Upper lobe of right lung (tissue), 1 donor: ENCODE measurements around the gene SERPINA4. TPM values are rescaled to one million over a fixed set of nuclear protein-coding genes. Genes with fewer than 3 reads are reported as not detected.

ENCODE experiments used
- ATAC-seq: fragments of 200-7000 bp; cut with Tn5 transposase; one replicate; pipeline ENCODE4 v1.9.1; 2020; ENCODE audit warnings: mild to moderate bottlenecking, moderate library complexity
- DNase-seq: peaks from one replicate; pipeline ENCODE4 v3.0.0-alpha.2; 2020
- H3K27ac ChIP-seq: fragments of 200-600 bp; one replicate; pipeline ENCODE4 v1.8.0; 2022
- H3K27me3 ChIP-seq: fragments of 200-600 bp; one replicate; pipeline ENCODE4 v1.8.0; 2022; ENCODE audit warnings: mild to moderate bottlenecking
- H3K36me3 ChIP-seq: fragments of 200-600 bp; one replicate; pipeline ENCODE4 v1.8.0; 2022
- H3K4me1 ChIP-seq: fragments of 200-600 bp; one replicate; pipeline ENCODE4 v1.8.0; 2022
- H3K4me3 ChIP-seq: fragments of 200-600 bp; one replicate; pipeline ENCODE4 v1.8.0; 2022; ENCODE audit warnings: mild to moderate bottlenecking
- H3K9me3 ChIP-seq: fragments of 200-600 bp; one replicate; pipeline ENCODE4 v1.8.0; 2022
- CTCF ChIP-seq: fragments of 200-600 bp; IDR thresholded peaks from one replicate; pipeline ENCODE4 v1.8.0; 2022; ENCODE audit warnings: antibody characterized with exemption
- intact Hi-C: fragments of 100-400 bp; cut with DNase I; formaldehyde crosslinking; loops from one replicate; pipeline ENCODE4 v1.11.0; 2022
- total RNA-seq: library from RNA; stranded (reverse); fragmentation: NEBNext Ultra II Directional; extraction: Animal tissue kit (Norgen Biotek cat#: 25700); gene quantifications from one replicate; pipeline ENCODE4 v1.2.1, GENCODE V29; 2021
- donor health status: DM: no; HTN: yes; CAD: no; lungs with severe emphysema.

The SERPINA4 gene
- total RNA-seq, 1 donor from 2014 or later: not detected

GRCh38 chr14:94570440-94570839 is 9.2 kb downstream of the SERPINA4 start:
- intact Hi-C loops: no loop called here
- Histone ChIP-seq H3K27me3 (no peaks in the 10 kb centered on the region), H3K4me3 (no peak overlapping the region), H3K9me3 (no peaks in the 10 kb centered on the region), H3K27ac (no peak overlapping the region), H3K36me3 (no peaks in the 10 kb centered on the region), H3K4me1 (no peaks in the 10 kb centered on the region)
- DNase-seq (no peak), ATAC-seq (no peak)
- TF ChIP-seq CTCF: no peak

GRCh38 chr14:94571395-94571794 is 10.2 kb downstream of the SERPINA4 start:
- H3K4me1 ChIP-seq: no peaks in the 10 kb centered on the region
- no peaks in the 10 kb centered on the region for H3K9me3 ChIP-seq
- H3K36me3 ChIP-seq: no peaks in the 10 kb centered on the region
- H3K27me3 ChIP-seq: no peaks in the 10 kb centered on the region
- no peak overlapping the region for H3K27ac ChIP-seq
- no peak overlapping the region for H3K4me3 ChIP-seq
- ATAC-seq: no peak
- TF ChIP-seq CTCF: no peak
- no peak for DNase-seq
- intact Hi-C loops: no loop called here

GRCh38 chr14:94571950-94572349 is 10.7 kb downstream of the SERPINA4 start:
- Histone ChIP-seq H3K27ac (no peak overlapping the region), H3K36me3 (no peaks in the 10 kb centered on the region), H3K4me3 (no peak overlapping the region), H3K9me3 (no peaks in the 10 kb centered on the region), H3K4me1 (no peaks in the 10 kb centered on the region), H3K27me3 (no peaks in the 10 kb centered on the region)
- DNase-seq (no peak), ATAC-seq (no peak)
- no peak for TF ChIP-seq CTCF
- intact Hi-C loops: no loop called here

GRCh38 chr14:94572637-94573303 is 11.5 kb downstream of the SERPINA4 start:
- DNase-seq: no peak
- intact Hi-C loops: no loop called here
- no peak for ATAC-seq

GRCh38 chr14:94573475-94574277 is 12.4 kb downstream of the SERPINA4 start:
- intact Hi-C loops: no loop called here
- ATAC-seq: no peak
- no peak overlapping the region for H3K4me3 ChIP-seq
- no peaks in the 10 kb centered on the region for H3K27me3 ChIP-seq
- no peaks in the 10 kb centered on the region for H3K36me3 ChIP-seq
- DNase-seq: no peak
- no peak for TF ChIP-seq CTCF
- no peak overlapping the region for H3K27ac ChIP-seq
- no peaks in the 10 kb centered on the region for H3K4me1 ChIP-seq
- no peaks in the 10 kb centered on the region for H3K9me3 ChIP-seq

More at GRCh38 chr14:94572637-94573303, 11.5 kb downstream of the SERPINA4 start:
- Histone ChIP-seq H3K9me3 (no peaks in the 10 kb centered on the region), H3K36me3 (no peaks in the 10 kb centered on the region), H3K4me1 (no peaks in the 10 kb centered on the region), H3K4me3 (no peak overlapping the region), H3K27me3 (no peaks in the 10 kb centered on the region), H3K27ac (no peak overlapping the region)
- TF ChIP-seq CTCF: no peak
